CD4-positive, alpha-beta T cell treated with Interferon gamma for 1 hour (primary cell): ENCODE results near the gene CIDEB.
"Not testable (repeated sequence)": the region's sequence is repeated elsewhere in the genome, so short reads cannot be mapped to it uniquely, and the experiment has no call there.

Experiments used
- DNase-seq: peaks from one replicate; pipeline ENCODE4 v3.0.0-alpha.2; 2020

Gene CIDEB, protein sequence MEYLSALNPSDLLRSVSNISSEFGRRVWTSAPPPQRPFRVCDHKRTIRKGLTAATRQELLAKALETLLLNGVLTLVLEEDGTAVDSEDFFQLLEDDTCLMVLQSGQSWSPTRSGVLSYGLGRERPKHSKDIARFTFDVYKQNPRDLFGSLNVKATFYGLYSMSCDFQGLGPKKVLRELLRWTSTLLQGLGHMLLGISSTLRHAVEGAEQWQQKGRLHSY

DNA sequence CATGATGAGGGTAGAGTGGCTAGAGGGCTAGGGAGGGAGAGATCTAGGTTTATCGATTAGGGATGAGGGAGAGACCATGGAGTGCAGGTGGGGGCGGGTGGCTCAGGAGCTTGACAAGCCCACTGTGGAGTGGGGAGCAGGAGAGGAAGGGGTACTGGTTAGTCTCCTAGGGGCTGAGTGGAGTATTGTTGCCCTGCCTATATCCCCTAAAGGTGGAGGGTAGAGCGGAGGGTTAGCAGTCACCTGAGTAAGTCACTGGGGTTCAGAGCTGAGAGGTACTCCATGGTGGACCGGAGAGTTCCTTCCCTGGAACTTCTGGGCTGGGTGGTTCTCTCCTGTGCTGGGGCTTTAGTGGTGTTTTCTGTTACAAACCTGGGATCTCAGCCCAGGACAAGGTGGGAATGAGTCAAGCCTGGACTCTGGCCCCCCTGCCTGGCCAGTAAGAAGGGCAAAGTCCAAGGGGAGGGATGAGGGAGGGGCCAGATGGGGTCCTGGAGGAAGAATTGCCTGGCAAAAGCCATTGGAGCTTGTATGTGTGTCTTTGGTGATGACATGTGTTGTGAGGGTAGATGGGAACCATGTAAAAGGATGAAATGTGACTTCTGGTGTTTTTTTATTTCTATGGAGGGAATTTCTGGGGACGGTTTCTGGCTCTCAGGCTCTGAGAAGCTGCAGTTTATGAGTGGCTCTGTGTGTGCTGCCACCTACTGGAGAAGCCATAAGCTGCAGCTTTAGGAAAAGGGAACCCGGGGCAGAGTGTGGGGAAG lies at the start of gene CIDEB:
Gene CIDEB (minus strand): TSS at position 403 of the 767 bp plus-strand sequence. CDS start 119 bp downstream, at position 284.
- DNase-seq = peak; percentile 59

DNA sequence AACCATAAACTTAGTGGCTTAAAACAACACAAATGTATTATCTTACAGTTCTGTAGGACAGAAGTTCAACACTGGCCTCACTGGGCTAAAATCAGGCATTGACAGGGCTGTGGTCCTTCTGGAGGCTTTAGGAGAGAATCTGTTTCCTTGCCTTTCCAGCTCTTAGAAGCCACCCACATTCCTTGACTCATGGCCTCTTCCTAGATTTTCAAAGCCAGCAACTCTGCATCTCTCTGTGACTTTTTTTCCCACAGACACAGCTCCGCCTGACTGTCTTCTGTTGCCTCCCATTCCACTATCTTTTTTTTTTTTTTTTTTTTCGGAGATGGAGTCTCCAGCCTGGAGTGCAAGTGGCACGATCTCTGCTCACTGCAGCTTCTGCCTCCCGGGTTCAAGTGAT lies 48.4 kb upstream of the CIDEB start:
- no peak for DNase-seq

DNA sequence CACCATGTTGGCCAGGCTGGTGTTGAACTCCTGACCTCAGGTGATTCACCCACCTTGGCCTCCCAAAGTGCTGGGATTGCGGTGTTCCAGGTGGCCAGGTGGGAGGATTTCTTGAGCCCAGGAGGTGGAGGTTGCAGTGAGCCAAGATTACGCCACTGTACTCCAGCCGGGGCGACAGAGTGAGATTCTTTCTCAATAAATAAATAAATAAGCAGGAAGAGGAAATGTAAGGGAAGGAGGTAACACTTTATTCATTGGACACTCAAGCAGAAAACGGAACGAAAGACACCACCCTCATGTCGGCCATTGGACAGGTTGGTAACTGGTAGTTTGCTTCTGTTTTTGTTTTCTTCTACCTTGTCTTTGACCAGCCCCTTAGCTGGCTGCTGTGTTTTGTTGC lies 47.2 kb upstream of the CIDEB start:
- DNase-seq = no peak

DNA sequence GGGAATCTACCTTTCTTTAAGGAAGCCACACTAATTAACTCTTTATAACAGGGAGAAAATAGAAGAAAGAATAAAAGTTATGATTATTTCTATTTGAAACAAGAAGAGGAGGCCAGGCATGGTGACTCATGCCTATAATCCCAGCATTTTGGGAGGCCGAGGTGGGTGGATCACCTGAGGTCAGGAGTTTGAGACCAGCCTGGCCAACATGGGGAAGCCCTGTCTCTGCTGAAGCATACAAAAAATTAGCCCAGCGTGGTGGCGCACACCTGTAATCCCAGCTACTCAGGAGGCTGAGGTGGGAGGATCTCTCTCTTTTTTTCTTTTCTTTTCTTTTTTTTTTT lies 46.7 kb upstream of the CIDEB start:
- DNase-seq = not testable (repeated sequence)

DNA sequence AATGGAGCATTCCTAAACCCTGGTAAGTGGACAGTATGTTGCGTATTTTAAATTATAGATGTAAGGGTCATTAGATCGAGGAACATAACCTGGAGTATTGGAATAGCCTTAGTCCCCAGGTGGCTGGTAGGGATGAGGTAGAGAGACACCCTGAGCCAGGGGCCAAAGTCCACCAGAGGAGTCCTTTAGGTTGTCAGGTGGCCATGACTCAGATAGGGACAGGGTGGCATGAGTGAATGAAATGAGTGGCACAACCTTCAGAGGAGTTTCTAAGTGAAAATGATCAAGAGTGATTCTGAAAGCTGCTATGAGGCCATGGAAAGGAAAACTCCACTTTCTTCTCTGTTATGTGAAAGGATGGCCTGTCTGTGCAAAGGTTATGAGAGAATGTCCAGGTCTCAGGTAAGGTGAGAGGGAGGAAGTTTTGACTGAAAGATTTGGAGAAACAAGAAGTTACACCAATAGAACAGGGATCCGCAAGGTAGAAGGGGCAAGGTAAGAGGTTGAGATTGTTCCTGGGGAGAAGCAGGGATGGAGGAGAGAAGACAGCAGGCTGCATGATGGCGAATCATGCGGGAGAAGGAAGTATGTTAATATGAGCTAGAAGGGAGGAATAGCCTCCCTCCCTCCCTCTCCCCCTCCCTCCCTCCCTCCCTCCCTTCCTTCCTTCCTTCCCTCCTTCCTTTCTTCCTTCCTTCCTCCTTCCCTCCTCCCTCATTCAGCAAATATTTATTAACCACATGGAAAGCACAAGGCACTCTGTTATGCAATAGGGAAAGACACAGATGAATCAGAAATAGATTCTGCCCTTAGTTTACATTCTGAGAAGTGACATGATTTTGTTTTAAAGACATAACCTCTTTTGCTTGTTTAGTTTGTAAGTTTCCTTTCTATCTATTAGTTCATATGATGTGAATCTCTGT lies 46.0 kb upstream of the CIDEB start:
- DNase-seq = no peak

DNA sequence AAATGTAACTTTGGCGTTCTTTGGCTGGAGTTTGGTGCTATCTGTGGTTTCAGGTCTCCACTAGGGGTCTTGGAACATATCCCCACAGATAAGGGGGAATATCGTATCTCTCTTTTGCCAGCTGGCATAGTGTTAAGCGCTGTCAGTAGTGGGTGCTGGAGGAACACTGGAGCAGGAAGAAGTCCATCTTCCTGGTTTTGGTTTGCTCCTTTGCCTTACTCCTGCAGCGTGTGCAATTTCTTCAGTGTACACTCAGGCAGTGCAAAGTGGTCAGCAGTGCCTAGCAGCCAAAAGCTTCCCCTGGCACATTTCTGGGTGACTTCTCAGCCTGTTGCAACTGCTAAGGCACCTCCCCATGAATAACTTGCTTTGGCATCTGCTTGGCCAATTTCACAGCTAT lies 43.7 kb upstream of the CIDEB start:
- DNase-seq = no peak

DNA sequence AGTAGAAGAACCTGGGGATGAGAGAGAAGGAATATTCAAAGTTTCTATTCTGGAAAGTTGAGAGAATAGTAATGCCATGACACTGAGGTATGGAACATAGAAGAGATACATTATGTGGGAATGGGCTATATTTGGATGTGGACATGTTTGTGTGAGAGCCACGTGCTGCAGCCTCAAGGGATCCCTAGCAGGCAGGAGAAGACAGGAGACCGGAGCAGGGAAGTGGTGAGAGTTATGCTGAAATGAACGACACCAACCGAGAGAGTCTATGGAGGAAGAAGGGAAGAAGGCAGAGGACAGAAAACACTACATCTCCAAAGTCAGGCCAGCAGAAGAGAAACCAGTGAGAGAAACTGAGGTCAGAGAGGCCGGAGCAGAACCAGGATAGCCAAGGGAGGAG lies 42.0 kb upstream of the CIDEB start:
- DNase-seq = no peak

DNA sequence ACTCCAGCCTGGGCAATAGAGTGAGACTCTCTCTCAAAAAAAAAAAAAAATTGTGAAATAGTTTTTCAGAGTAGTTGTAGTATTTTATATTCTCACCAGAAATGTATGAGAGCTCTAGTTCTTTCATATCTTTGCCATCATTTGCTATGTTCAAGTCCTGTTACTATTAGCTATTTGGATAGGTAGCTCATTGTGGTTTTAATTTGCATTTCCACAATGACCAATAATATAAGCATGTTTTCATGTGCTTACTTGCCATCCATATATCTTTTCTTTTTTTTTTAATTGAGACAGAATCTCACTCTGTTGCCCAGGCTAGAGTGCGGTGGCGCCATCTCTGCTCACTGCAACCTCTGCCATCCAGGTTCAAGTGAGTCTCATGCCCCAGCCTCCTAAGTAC lies 40.4 kb upstream of the CIDEB start:
- DNase-seq = no peak

DNA sequence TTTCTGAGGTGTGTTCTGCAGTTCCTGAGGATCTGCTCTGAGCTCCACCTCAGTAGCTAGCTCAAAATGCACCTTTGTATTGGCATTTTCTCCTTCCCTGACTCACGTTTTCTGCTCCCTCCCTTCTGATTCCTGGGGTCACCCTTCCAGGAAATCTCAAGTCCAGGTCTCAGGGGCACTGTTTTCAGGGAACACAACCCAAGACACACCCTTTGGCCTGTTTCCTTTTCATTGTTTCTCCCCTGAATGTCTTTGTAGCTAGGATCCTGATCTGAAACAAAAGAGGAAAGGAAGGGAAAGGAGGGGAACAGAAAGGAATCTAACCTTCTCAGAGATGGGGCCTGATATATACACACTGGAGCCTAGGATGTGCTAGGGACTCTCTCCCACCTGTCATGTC lies 39.4 kb upstream of the CIDEB start:
- DNase-seq = no peak

DNA sequence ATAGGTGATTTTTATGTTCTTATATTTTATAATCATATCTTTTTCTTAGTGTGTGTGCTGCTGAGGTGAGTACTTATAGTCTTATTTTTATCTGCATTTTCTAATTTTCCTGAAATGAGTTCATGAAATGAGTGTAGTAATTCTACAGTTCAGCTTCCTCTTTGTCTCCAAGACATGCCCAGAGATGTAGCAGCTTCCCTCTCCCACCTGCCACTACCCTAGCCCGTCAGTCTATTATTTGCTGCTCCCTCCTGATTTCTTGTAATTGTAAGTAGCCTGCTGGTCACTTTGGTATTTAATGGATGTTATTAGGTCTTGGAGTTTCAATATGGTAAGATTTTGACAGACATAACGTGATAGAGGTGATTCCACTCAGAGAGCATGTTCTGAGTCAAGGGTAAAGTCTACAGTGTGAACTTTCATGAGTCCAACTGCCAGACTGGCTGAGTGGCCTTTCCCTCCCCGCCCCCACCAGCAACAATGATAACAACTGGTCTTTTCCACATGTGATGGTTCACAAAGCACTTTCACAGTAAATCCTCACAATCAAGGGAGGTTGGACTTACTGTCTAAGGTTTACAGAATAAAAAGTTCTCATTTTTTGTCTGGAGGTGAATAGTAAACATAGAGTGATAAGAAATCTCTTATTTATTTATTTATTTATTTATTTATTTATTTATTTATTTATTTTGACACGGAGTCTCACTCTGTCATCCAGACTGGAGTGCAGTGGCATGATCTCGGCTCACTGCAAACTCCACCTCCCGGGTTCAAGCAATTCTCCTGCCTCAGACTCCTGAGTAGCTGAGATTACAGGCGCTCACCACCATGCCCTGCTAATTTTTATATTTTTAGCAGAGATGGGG lies 36.3 kb upstream of the CIDEB start:
- DNase-seq = no peak

DNA sequence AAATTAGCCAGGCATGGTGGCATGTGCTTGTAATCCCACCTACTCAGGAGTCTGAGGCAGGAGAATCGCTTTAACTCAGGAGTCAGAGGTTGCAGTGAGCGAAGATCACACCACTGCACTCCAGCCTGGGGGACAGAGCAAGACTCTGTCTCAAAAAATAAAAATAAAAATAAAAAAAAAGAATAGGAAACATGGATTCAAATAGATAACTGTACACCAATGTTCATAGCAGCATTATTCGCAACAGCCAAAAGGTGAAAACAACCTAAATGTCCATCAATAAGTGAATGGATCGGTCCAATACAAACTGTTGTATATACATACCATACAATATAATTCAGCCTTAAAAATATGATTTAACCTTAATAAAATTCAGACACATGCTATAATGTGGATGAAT lies 35.1 kb upstream of the CIDEB start:
- DNase-seq = no peak

DNA sequence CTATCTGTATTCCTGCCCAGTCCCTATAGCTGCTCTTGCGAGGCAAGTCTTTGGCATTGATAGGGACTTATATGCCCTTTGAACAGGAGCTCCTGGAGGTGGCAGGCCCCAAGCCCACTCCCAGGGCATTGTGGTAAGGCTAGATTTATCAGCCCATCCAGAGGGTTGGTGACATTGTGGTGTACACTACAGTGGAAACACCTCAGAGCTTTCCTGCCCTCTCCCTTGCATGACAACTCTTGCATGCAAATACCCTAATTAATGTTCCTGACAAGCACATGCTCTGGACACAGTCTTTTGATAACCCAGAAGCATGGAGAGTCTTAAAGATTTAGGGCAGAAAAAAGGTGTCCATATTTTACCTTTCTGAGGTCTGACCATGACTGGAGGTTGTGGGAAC lies 32.8 kb upstream of the CIDEB start:
- no peak for DNase-seq

DNA sequence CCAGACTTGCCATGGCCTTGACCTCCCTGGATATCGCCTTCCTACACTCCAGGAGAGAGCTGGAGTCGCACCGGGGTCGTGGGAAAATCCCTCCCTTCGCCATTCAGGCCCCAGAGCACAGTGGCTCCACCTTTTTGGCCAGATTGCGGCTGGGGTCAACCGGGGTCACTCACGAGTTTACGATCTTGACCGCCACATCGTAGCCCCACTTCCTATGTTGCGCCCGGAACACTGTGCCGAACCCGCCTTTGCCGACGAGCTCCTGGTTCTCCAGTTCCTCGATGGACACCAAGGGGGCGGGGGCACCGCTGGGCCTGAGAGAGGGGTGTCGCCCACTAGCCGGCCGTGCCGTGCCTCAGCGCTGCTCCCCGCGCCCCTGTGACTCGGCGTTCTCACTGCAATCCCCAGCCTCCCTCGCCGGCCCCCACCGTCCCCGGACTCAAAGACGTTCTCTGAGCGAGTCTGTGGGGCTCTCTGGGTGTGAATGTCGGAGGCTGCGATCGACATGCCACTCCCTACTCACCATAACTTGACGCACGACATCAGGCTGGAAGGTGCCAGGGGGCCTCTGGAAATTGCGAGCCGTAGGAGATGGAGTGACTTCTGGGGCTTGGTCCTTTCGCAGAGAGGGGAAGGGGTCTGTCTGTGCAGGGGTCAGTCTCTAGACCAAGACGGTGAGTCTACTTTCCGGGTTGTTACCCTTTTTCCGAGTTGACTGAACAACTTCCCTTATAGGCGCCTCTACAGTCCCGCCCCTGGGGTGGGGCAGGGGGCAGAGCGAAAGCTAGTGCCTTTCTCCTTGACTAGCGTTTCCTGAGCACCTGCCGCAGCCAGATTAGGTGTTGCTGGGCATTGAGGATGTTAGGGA lies 31.7 kb upstream of the CIDEB start, which contains the start of gene RIPK3:
Gene RIPK3 (minus strand): TSS at position 708 of the 868 bp plus-strand sequence. CDS start 165 bp downstream, at position 543.
- peak; percentile 62 for DNase-seq

DNA sequence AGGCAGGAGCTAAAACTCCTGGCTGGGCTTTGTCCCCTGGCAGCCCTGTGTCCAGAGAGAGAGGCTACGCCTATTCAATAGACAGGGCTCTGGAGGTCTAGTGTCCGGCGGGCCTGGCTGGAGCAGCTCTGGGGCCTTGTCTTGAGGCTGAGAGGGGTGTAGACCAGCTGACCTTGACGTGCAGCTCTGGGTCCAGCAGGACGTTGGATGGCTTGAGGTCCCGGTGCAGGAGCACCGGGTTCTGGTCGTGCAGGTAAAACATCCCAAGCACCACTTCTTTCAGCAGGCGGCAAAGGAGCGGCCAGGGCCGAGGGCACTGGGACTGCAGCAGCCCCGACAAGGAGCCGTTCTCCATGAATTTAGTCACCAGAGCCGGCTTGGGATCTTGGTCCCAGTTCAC lies 31.1 kb upstream of the CIDEB start:
- DNase-seq = no peak

DNA sequence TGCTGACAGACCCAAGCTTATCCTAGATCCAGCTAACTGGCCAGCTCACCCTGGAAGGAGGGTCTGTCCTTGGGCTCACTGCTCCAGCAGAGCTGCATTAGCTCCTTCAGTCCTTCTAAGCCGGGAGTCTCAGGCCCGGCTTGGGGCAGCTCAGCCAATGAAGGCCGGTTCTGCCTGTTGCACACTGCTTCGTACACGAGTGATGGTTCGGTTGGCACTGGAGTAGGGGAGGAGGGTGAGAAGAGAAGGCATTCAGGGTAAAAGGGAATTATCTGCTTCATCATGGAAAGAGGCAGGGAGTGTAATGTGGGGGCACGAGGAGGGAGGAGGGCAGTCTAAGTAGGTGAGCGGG lies 30.0 kb upstream of the CIDEB start:
- DNase-seq = no peak

DNA sequence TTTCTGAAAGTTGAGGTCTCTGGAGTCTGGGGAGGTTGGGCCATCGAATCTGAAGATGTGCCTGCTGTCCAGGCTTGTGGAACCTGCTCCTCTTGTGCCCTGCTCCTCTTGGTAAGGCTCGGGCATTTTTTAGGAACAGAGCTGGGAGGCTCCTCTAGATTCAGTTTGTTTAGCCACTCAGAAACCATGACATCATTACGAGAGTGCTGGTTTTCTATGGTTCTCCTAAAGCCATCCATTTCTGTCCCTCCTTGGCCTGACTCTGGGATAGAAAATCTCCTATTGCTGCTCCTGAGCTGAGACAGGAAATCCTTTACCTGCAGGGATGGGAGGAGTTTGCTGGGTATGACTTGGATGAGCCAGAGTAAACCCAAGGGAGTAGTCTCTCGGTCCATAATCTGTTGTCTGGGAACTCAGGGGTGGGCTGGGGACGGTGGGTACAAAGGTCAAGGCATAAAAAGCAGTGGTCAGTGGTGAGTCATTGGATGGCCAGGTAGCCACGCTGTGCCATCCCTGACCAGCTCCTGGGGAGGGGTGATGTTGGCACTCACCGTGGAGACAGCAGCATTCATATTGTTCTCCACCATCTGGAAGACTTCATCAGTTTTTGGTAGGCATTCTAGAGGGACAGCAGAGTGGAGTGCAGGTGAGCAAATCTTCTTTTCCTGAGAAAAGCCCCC lies 29.5 kb upstream of the CIDEB start:
- DNase-seq = no peak

DNA sequence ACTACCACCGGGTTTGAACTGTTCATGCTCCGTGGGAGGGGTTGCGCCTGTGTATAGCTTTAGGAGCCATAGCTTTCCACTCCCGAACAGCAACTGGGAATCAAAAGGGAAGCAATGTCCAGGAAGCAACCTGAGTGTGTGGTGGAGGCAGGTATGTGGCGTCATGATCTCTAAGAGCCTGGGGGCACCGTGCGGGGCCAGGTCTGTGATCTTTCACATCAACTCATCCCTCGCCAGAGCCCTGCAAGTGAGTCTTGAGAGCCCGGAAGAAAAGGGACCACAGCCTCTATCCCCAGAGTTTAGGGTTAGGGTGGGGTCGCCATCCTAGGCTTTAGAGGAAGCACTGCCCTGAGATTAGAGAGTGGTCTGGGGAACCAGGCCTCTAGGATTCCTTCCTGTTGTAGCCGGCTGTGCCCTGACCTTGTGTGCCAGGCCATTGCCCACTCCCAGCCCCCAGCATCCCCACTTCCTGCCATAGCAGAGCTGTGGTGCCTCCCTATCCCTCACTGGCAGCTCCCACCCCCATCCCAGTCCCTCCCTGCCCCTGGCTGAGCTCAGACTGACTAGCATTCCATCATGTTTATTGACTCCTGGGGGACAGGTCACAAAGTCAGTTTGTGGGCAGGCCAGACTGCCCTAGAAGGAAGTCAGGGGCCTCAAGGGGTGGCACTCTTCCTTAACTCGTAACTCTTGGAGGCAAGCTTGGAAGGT lies 27.8 kb upstream of the CIDEB start:
- DNase-seq = no peak

DNA sequence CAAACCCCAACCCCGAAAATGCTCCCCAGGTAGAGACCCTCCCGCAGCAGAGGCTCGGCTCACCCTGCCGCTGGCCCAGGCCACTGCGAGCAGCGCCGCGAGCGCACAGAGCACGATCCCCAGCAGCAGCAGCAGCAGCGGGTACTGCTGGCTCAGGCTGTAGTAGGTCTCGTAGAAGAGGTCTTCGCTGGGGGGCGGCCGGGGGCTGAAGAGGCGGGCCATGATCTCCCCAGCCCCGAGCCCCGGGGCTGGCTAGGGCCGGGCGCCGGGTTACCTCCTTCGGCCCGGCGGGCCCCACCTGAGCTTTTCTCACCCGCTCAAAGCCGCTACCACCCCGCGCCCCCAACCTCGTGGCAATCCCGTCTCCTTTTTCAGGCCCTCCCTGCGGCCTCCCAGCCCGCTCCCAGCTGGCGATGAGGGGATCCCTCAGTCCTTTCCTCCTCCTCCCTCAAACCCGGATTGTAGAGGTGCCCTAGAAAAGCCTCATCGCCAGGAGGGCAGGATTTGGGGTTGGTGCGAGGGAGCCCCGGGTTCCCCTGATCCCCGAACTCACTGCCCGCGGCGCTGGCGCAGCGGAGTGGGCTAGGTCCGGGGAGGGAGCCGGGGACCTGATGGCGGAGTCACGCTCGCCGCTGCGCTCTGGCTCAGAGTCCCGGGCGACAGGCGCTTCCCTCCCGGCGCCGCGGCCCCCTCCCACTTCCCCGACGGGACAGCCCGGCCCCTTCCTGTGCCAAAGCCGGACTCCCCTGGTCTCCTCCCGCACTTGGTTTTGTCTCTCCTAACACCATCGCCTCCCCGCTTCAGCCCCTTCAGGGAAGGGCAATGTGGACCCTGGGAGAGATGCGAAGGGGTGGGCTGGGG lies 26.9 kb upstream of the CIDEB start, which contains the start of gene ADCY4:
Gene ADCY4 (minus strand): TSS at position 641 of the 861 bp plus-strand sequence. CDS start 419 bp downstream, at position 222.
- no peak for DNase-seq
